Hematopoietic multipotent progenitor cell treated with erythropoietin and hydrocortisone succinate and interleukin-3 and kit ligand, for 8 days (in vitro differentiated cells): Measurements from ENCODE around the gene CENPP.

Experiments used
- DNase-seq: peaks from one replicate; pipeline ENCODE4 v3.0.0-alpha.2; 2015

The CENPP gene

GRCh38 chr9:92315456-92315855 lies 10.3 kb upstream of the CENPP start:
- no peak for DNase-seq

- DNase-seq: peak; percentile 44
Measured at GRCh38 chr9:92324431-92324830, 1.3 kb upstream of the CENPP start.

DNA sequence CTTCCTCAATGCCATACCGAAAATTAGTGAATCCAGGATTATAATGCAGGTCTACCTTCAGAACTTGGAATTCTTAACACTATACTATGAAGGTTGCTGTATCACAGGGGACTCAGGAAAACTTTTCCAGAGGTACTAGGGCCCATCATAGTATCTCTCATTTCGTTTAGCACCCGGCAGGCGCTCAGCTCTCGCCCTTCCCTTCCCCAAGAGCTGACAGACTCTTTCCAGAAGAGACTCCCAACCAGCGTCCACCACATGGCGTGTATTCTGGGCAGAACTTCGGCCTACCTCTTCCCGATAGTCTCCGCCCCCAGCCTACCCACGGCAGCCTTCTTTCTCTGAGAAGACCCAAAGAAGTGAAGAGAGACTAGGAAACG lies 874 bp upstream of the CENPP start:
- DNase-seq: no peak

DNA sequence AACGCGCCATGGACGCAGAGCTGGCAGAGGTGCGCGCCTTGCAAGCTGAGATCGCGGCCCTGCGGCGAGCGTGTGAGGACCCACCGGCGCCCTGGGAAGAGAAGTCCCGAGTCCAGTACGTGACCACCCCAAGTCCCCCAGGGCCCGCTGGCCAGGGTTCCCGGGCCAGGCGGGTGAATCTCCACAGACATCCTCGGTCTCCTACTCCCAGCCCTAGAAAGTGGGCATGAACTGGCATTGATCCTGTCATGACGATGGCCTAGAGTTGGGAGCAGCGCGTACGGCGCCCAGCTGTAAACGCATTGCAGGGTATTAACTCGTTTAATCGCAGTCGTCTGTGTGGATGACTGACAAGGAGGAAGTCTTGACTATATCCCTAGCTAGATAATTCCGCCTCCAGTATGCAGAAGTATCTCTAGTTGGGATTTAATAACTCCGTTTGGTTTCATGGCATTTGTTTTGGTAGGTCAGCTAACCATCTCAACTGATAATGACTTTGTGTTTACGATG lies 293 bp downstream of the CENPP start:
- peak; percentile 63 for DNase-seq

DNA sequence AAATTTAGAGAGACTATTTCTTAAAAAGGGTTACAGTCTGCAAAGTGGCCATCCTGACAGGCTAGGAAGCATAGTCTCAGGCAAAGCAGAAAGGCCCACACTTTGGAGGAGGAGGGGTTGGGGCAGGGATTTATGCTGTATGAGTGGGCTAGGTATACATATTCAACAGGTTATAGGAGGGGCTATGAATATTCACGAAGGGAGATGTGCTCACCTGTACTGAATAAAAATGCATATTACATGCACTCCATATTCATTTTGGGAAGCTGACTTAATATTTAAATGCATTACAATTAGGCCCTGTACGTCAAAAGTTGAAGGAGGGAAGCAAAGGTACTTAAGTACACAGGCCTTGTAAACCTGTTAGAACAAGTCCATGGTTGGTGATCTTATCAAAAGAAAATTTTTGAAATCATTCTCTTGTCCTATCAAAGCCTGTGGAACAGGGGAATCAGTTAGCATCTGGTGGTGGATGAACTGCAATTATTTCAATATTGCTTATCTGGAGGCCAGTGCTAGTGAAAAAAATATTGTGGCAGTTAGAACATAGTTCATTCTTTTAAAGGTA lies 1.6 kb downstream of the CENPP start:
- DNase-seq: peak; percentile 38

DNA sequence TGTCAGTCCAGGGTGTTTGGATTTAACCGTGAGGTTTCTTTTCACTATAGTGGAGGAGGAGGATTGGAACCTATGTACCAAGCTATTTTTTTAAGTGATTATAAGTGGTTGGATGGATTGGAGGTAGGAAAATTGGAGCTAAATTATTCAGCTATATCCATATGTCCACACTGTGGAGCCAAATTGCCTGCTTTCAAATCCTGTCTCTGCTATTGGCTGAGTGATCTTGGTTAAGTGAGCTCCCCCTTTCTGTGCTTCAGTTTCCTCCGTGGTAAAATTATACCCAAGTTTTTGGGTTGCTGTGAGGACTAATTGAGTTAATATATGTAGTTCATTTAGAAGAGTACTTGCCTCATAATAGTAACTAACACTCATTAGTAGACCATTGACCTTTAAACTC lies 2.5 kb downstream of the CENPP start:
- peak; percentile 65 for DNase-seq

GRCh38 chr9:92332577-92333281 lies 7.0 kb downstream of the CENPP start:
- DNase-seq: no peak

GRCh38 chr9:92333282-92333634 lies 7.5 kb downstream of the CENPP start:
- no peak for DNase-seq

GRCh38 chr9:92341578-92341977 lies 15.8 kb downstream of the CENPP start:
- no peak for DNase-seq

GRCh38 chr9:92342825-92343488 lies 17.2 kb downstream of the CENPP start:
- no peak for DNase-seq

- no peak for DNase-seq
Measured at GRCh38 chr9:92345582-92345981, 19.8 kb downstream of the CENPP start.

DNA sequence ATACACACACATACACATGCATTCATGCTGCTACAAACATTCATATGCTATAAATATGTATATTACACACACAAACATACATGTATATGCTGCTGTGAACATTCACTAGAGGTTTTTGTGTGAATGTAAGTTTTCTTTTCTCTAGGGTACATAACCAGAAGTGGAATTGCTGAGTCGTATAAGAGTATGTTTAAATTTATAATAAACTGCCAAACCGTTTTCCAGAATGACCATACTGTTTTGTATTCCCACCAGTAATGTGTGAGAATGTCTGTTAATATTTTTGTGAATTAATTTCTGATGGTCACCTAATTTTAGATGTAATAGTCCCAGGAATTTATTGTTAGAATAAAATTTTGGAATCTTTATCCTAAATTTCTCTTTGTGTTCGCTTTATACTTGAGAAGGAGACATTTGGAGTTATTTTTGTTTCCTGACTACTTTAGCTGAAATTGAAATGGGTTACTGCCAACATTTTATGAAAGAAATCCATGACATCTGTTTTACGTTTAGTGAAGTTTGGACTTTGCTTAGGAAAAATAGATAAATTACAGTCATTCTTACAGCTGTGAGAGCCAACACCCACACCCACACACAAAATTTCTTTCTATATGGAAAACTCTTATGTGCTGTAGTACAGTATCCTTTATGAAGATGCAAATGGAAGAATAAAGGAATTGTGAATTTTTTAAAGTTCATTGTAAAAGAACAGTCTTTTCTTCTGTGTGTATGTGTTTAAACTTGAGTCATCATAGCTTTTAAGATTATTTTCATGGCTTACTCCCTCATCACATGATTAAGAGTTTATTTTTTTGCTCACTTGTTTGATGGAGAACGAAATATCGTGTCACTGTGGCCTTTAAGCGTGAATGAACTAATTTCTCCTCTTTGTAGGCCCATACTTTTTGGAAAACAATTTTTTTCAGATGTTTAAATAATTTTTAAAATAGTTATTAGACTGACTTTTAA lies 24.3 kb downstream of the CENPP start:
- no peak for DNase-seq

GRCh38 chr9:92350740-92351133 lies 25.0 kb downstream of the CENPP start:
- no peak for DNase-seq

- DNase-seq: no peak
Measured at GRCh38 chr9:92353051-92353450, 27.3 kb downstream of the CENPP start.

GRCh38 chr9:92359394-92359995 lies 33.7 kb downstream of the CENPP start:
- DNase-seq: peak; percentile 9

GRCh38 chr9:92360083-92360482 lies 34.3 kb downstream of the CENPP start:
- DNase-seq: no peak

DNA sequence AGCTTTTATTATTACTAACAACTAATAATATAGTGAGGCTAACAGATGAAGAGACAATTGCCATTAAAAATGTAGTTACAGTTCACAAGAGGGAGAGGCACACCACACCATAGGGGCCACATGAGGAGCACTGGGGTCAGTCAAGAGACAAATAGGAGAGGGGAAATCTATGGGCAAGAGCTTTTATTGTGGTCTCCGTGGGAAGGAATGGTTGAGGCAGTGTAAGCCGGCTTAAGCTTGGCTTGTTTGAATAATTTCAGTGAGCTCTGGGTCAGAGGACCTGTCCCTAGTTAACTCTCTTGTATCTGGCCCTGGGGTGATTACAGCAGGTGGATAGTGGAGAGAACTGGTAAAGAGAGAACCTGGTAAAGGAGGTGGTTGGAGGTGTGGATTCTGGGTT lies 43.3 kb downstream of the CENPP start:
- DNase-seq: no peak

DNA sequence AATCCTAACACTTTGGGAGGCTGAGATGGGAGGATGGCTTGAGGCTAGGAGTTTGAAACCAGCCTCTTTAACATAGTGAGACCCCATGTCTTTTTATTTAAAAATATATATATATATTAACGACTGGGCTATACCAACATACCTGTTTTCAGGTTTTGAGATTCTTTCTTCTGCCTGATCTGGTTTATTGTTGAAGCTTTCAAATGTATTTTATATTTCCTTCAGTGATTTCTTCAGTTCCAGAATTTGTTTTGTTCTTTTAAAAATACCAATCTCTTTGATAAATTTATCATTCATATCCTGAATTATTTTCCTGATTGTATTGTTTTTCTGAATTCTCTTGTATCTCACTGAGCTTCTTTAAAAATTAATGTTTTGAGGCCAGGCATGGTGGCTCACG lies 47.4 kb downstream of the CENPP start:
- DNase-seq: no peak

- DNase-seq: peak; percentile 12
Measured at GRCh38 chr9:92377876-92378275, 52.1 kb downstream of the CENPP start.

DNA sequence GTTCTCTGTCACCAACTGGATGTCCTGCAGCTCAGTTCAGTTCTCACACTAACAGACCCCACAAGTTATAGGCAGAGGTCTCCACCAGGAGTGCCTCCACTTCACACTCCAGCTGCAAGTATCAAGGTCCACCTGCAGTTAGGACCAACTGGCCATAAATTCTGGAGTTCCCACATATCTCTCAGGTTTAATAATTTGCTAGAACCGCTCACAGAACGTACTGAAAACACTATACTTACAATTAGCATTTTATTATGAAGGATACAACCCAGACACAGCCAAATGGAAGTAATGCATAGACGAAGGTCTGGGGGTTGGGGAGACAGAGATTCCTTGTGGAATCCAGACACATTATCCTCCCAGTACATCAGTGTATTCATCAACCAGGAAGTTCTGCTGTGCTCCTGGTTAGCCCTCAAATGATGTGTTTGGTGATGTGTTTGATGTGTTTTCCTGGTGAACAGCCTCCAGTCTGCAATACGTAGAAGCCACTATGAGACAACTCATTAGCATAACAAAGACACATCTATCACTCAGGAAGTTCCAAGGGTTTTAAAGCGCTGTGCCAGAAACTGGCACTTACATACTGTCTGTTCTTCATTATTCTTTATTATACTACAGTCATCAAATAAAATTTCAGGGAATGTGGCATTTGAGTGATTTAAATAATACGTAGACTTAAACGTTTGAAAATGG lies 53.3 kb downstream of the CENPP start:
- no peak for DNase-seq

GRCh38 chr9:92380603-92381002 lies 54.9 kb downstream of the CENPP start:
- DNase-seq: no peak

DNA sequence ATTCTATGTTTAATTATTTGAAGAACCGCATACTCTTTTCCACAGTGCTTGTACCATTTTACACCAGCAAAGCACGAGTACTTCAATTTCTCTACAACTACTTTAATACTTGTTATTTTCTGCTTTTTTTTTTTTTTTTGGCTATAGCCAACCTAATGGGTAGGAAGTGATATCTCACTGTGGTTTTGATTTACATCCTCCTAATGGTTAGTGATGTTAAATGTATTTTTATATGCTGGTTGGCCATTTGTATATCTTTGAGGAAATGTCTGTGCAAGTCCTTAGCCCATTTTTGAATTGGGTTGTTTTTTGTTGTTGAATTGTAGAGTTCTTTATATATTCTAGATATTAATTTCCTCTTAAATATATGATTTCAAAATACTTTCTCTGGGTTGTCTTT lies 56.0 kb downstream of the CENPP start:
- DNase-seq: no peak
